Measurements from ENCODE around the gene MARCHF3.
A peak's percentile ranks its signal among the peaks of the same experiment; 100 is the strongest.
"Not testable (repeated sequence)": the region's sequence is repeated elsewhere in the genome, so short reads cannot be mapped to it uniquely, and the experiment has no call there.

MARCHF3 gene

DNA sequence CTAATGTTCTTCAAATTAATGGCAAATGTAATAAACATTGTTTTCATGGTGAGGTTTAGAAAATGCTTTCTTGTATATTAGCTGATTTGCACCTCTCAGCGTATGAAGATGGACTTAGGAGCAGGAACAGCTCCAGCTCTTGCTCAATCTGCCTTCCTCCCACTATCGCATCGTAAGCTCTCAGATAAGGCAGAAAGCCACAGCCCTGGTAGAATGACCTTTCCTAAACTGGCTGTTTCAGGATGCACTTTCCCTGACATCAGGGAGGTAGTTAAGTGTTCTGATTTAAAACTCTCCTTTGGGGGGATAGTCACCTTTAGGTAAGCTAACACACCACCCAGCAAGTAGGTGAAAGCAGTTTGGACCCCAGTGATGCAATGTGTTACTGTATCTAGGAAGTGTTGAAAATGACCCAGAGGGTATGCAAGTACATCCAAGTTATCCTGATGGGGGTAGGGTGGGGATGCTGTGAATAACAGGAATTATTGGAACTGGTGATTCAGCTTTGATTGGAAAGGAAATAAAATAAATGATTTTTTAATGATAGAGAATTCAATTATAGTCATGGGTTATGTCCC lies 181.2 kb downstream of the MARCHF3 start:
- ATAC-seq = no peak
- H3K27ac Mint-ChIP-seq = no peak overlapping the region
- H3K4me1 Mint-ChIP-seq = peaks cover 56% of the 10 kb centered on the region
- no peaks in the 10 kb centered on the region for H3K27me3 Mint-ChIP-seq
- H3K36me3 Mint-ChIP-seq (ENCODE audit: low read depth) = peaks cover 8% of the 10 kb centered on the region
- no peak for DNase-seq
- H3K4me3 Mint-ChIP-seq = no peak overlapping the region
- no peaks in the 10 kb centered on the region for H3K9me3 Mint-ChIP-seq

- Mint-ChIP-seq H3K4me3 (no peak overlapping the region), H3K9me3 (no peaks in the 10 kb centered on the region), H3K27me3 (no peaks in the 10 kb centered on the region), H3K27ac (no peak overlapping the region), H3K36me3 (ENCODE audit: low read depth) (no peaks in the 10 kb centered on the region), H3K4me1 (peaks cover 49% of the 10 kb centered on the region)
- ATAC-seq = no peak
- no peak for DNase-seq
Observed at GRCh38 chr5:126848253-126848652, 182.1 kb downstream of the MARCHF3 start.

GRCh38 chr5:126847826-126848251 lies 182.5 kb downstream of the MARCHF3 start:
- Mint-ChIP-seq H3K4me1 (peaks cover 44% of the 10 kb centered on the region), H3K27me3 (no peaks in the 10 kb centered on the region), H3K27ac (peak overlapping the region; percentile 17), H3K9me3 (no peaks in the 10 kb centered on the region), H3K36me3 (ENCODE audit: low read depth) (no peaks in the 10 kb centered on the region), H3K4me3 (no peak overlapping the region)
- DNase-seq = no peak
- ATAC-seq = no peak

DNA sequence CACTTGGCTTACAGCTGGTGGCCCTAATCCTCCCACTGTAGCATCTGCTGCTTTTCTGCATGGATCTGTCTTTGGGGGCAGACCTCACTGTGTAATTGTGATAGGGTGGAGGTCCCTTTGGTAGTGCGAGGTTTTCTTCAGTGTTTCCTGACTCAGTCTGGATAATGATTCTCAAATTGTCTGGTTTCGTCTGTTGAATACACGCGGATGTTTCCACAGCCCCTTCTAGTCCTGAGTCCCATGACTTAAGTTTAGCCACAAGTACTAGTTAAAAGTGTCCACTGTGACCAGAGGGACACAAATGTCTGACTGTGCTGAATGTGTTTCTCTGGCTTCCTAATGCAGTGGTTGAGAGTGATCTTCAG lies 182.9 kb downstream of the MARCHF3 start:
- no peaks in the 10 kb centered on the region for H3K9me3 Mint-ChIP-seq

DNA sequence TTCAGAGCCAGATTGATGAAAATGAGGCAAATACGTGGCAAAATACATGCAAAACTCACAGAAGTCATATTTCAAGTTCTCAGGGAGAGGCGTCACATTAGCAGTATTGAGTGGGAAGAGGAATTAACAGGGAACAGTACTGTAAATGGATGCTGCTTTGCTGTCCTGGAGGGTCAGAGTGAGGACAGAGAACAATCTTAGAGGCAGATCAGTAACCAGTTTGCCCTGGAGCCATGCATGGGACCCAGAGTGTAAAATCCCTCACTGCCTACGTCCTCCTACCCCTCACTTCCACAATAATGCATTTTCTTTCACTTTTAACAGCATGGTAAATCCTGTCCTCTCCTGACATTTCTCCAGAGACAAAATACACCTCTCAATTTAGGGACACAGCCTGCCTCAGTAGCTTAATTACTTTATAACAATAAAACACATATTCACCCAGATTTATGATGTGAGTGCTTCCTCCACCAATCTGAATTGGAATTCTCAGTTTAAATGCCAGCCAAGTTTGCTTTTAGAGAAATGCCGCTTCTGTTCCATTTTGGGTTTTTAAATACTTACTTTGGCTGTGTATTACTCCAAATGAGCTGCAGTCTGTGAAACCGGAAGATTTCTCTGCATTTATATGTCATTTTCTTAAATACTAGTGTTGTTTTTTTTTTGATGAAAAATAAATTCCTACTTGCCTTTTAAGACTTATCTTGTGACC lies 183.5 kb downstream of the MARCHF3 start:
- H3K27me3 Mint-ChIP-seq = no peaks in the 10 kb centered on the region
- H3K27ac Mint-ChIP-seq = peak overlapping the region; percentile 17
- ATAC-seq (no peak), DNase-seq (no peak)
- H3K4me3 Mint-ChIP-seq = no peak overlapping the region
- H3K36me3 Mint-ChIP-seq (ENCODE audit: low read depth) = no peaks in the 10 kb centered on the region
- no peaks in the 10 kb centered on the region for H3K9me3 Mint-ChIP-seq
- H3K4me1 Mint-ChIP-seq = peaks cover 35% of the 10 kb centered on the region

More for the DNA sequence above, 182.9 kb downstream of the MARCHF3 start:
- ATAC-seq (no peak), DNase-seq (no peak)
- Mint-ChIP-seq H3K27ac (peak overlapping the region; percentile 17), H3K27me3 (no peaks in the 10 kb centered on the region), H3K36me3 (ENCODE audit: low read depth) (no peaks in the 10 kb centered on the region), H3K4me1 (peaks cover 40% of the 10 kb centered on the region), H3K4me3 (no peak overlapping the region)

DNA sequence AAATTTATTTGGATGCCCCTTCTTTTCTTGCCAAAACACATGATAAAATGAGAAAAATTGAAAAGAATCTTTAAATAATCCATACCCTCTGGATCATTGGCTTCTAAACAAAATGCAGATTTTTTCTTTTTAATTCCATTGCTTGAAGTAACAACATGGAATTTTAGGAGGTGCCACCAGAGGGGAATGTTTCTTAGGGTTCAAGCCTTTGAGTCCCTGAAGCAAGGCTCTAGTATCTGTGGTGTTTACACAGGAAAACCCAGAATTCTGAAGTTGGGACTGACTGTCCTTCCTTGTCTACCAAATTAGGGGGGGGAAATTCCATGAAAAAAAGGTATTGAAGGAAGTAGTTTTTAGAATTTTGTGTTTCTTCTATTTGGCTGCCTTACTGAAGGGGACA lies 184.0 kb downstream of the MARCHF3 start:
- Mint-ChIP-seq H3K27me3 (no peaks in the 10 kb centered on the region), H3K4me3 (no peak overlapping the region), H3K27ac (no peak overlapping the region), H3K9me3 (no peaks in the 10 kb centered on the region), H3K36me3 (ENCODE audit: low read depth) (no peaks in the 10 kb centered on the region), H3K4me1 (peaks cover 30% of the 10 kb centered on the region)
- no peak for ATAC-seq
- DNase-seq = no peak

DNA sequence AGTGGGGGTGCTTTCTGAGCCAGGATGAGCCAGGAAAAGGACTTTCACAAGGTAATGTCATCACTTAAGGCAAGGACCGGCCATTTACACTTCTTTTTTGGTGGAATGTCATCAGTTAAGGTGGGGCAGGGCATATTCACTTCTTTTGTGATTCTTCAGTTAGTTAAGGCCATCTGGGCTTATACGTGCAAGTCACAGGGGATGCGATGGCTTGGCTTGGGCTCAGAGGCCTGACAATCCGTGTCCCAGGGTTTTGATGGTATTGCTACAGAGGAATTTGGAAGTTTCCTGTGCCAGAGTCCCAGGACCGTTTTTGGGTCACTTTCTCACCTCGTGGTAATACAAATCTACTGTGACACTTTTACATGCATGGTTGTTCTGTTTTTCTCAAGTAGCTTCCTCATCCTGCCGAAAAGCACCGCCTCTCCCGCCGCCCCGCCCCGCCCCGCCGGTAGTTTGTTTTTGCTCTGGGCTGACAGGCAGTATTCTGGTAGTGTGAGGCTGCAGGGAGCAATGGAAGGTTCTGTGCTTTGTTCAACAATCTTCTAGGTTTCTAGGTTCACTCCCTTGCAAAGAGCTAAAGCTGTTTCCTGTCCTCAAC lies 184.8 kb downstream of the MARCHF3 start:
- peak; percentile 71 for ATAC-seq
- not testable (repeated sequence) for H3K27ac Mint-ChIP-seq; H3K27me3 Mint-ChIP-seq; H3K9me3 Mint-ChIP-seq; H3K36me3 Mint-ChIP-seq (ENCODE audit: low read depth); H3K4me3 Mint-ChIP-seq
- H3K4me1 Mint-ChIP-seq = peaks cover 26% of the 10 kb centered on the region
- DNase-seq = peak; percentile 33

DNA sequence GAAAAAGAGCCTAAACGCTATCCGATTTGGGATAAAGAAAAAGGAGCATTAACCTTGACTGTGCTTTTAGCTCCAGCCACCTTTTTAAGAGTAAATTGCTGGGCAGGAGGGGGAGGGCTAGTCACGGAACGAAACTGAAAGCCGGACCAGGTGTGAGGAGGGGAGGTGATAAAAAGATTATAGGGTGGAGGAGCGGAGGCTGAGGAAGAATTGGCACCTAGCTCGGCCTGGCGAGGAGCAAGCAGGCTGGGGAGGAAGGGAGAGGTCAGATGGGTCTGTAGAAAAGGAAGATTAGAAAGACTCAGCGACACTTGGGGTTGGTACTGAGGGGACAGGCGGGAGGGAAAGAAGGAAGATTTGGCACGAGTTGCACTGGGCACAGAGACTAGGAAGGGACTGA lies 187.0 kb downstream of the MARCHF3 start:
- ATAC-seq; H3K4me3 Mint-ChIP-seq; H3K27me3 Mint-ChIP-seq; H3K27ac Mint-ChIP-seq; H3K9me3 Mint-ChIP-seq; H3K36me3 Mint-ChIP-seq (ENCODE audit: low read depth); DNase-seq: not testable (repeated sequence)
- H3K4me1 Mint-ChIP-seq = peaks cover 26% of the 10 kb centered on the region

DNA sequence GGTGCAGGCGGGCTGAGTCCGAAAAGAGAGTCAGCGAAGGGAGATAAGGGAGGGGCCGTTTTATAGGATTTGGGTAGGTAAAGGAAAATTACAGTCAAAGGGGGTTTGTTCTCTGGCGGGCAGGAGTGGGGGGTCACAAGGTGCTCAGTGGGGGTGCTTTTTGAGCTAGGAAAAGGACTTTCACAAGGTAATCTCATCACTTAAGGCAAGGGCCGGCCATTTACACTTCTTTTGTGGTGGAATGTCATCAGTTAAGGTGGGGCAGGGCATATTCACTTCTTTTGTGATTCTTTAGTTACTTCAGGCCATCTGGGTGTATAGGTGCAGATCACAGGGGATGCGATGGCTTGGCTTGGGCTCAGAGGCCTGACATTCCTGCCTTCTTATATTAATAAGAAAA lies 191.0 kb downstream of the MARCHF3 start:
- not testable (repeated sequence) for ATAC-seq, H3K4me1 Mint-ChIP-seq, H3K27me3 Mint-ChIP-seq, H3K9me3 Mint-ChIP-seq, H3K4me3 Mint-ChIP-seq, DNase-seq
- Mint-ChIP-seq H3K27ac (peak overlapping the region; percentile 42), H3K36me3 (ENCODE audit: low read depth) (peaks cover 33% of the 10 kb centered on the region)

GRCh38 chr5:126837906-126838539 lies 192.3 kb downstream of the MARCHF3 start:
- no peaks in the 10 kb centered on the region for H3K9me3 Mint-ChIP-seq
- peaks cover 46% of the 10 kb centered on the region for H3K36me3 Mint-ChIP-seq (ENCODE audit: low read depth)
- DNase-seq = no peak
- no peak overlapping the region for H3K27ac Mint-ChIP-seq
- ATAC-seq = no peak
- no peak overlapping the region for H3K4me3 Mint-ChIP-seq
- no peaks in the 10 kb centered on the region for H3K4me1 Mint-ChIP-seq
- H3K27me3 Mint-ChIP-seq = no peaks in the 10 kb centered on the region

GRCh38 chr5:126837242-126837641 lies 193.1 kb downstream of the MARCHF3 start:
- Mint-ChIP-seq H3K36me3 (ENCODE audit: low read depth) (peaks cover 47% of the 10 kb centered on the region), H3K9me3 (no peaks in the 10 kb centered on the region), H3K27ac (no peak overlapping the region), H3K27me3 (no peaks in the 10 kb centered on the region), H3K4me1 (no peaks in the 10 kb centered on the region), H3K4me3 (no peak overlapping the region)
- no peak for ATAC-seq
- no peak for DNase-seq

GRCh38 chr5:126836778-126837177 lies 193.6 kb downstream of the MARCHF3 start:
- no peaks in the 10 kb centered on the region for H3K4me1 Mint-ChIP-seq

DNA sequence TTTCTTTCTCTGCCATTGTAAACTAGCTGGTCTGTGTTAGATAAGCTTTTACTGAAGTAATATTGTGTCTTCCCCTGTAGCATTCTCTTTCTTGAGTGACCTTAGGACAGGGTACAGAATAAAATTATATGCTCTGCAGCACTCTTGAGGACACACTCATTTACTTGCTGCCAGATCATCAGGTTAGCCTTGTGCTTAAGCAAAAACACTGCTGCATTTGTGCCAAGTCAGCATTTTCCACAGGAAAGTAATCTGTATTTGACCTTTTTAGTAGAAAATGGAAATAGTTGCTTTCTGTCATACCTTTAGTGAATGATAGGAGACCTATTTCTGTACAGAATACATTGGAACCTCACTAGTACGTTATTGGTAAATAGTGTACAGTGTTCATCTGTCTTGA lies 199.2 kb downstream of the MARCHF3 start:
- no peak for DNase-seq
- peaks cover 65% of the 10 kb centered on the region for H3K36me3 Mint-ChIP-seq (ENCODE audit: low read depth)
- no peaks in the 10 kb centered on the region for H3K27me3 Mint-ChIP-seq
- H3K27ac Mint-ChIP-seq = peak overlapping the region; percentile 20
- no peak overlapping the region for H3K4me3 Mint-ChIP-seq
- H3K4me1 Mint-ChIP-seq = peaks cover 5% of the 10 kb centered on the region
- ATAC-seq = no peak
- no peaks in the 10 kb centered on the region for H3K9me3 Mint-ChIP-seq

More at GRCh38 chr5:126836778-126837177, 193.6 kb downstream of the MARCHF3 start:
- DNase-seq (no peak), ATAC-seq (no peak)
- Mint-ChIP-seq H3K36me3 (ENCODE audit: low read depth) (peaks cover 47% of the 10 kb centered on the region), H3K9me3 (no peaks in the 10 kb centered on the region), H3K4me3 (no peak overlapping the region), H3K27ac (no peak overlapping the region), H3K27me3 (no peaks in the 10 kb centered on the region)

DNA sequence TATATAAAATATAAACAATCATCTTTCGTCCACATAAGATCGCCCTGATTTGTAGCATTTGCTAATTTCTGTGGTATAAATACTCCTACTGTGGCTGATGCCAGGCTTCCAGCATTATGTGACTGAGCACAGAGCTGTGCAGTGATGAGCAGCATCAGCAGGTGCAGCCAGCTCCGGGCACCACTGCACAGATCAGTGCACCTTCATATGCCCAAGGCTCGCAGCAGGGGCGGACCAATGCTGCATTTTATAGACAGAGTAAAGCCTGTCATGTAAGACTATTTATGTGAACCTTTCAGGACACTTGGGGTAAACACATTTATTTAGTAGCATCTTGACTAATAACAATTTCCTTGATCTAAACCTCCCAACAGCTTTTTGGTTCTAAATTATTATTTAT lies 200.3 kb downstream of the MARCHF3 start:
- DNase-seq (no peak), ATAC-seq (no peak)
- H3K9me3 Mint-ChIP-seq = no peaks in the 10 kb centered on the region
- H3K4me1 Mint-ChIP-seq = peaks cover 5% of the 10 kb centered on the region
- H3K36me3 Mint-ChIP-seq (ENCODE audit: low read depth) = peaks cover 66% of the 10 kb centered on the region
- H3K4me3 Mint-ChIP-seq = no peak overlapping the region
- no peak overlapping the region for H3K27ac Mint-ChIP-seq
- H3K27me3 Mint-ChIP-seq = no peaks in the 10 kb centered on the region

- Mint-ChIP-seq H3K4me1 (peaks cover 5% of the 10 kb centered on the region), H3K36me3 (ENCODE audit: low read depth) (peaks cover 66% of the 10 kb centered on the region), H3K27me3 (no peaks in the 10 kb centered on the region), H3K4me3 (no peak overlapping the region), H3K9me3 (no peaks in the 10 kb centered on the region), H3K27ac (no peak overlapping the region)
- ATAC-seq (no peak), DNase-seq (no peak)
Observed at GRCh38 chr5:126829098-126829497, 201.3 kb downstream of the MARCHF3 start.
